ENCODE data around the gene MPP7.

GRCh38 chr10:28284126-28284525 lies 18.7 kb downstream of the MPP7 start:
- TF ChIP-seq POLR2A (IDR thresholded peaks at IDR 0.05; ENCODE audit: low read length) (no peak), GATA1 (IDR thresholded peaks at IDR 0.05; ENCODE audit: low read depth, low read length) (no peak)

Data from erythroblast (primary cell).